GM18858 (cell line): Measurements from ENCODE around the gene UTP25.
"Not testable (repeated sequence)": the region's sequence is repeated elsewhere in the genome, so short reads cannot be mapped to it uniquely, and the experiment has no call there.

Experiments used
- ATAC-seq: cut with Tn5 transposase; IDR thresholded peaks from one replicate; pipeline ENCODE4 v1.9.1; 2021; ENCODE audit not compliant: unreplicated experiment

UTP25 gene

DNA sequence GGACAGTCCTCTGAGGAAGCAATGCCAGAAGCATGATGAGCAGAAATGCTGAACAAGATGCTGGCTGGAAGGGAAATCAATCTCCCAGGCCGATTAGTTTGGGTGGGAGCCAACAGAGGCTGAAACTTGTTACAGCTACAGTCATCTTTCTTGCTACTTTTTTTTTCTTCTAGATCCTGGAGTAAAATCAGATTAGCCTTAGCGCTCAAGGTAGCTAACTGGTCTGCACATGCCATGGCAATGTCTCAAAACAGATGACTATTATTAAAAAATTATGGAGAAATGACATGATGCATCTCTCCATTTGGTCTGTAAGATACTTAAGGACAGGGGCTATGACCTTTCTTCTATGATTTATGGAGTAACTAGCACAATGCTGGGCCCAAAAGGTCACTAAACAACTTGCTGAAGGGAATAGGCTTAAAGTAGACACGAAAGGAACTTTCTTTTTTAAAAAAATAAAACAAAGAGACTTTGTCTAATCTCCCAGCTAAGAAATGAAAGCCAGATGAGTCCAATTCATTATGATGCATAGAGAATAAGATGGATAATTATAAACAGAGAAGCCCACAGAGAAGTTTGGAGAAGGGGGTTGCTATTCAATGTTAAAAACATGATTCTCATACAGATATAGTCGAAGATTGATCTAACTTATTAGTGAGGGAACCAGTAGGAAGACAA is 42.5 kb downstream of the UTP25 start:
- ATAC-seq, result no peak

GRCh38 chr1:209871006-209871405 is 43.2 kb downstream of the UTP25 start:
- no peak for ATAC-seq

GRCh38 chr1:209871430-209871829 is 43.7 kb downstream of the UTP25 start:
- no peak for ATAC-seq

DNA sequence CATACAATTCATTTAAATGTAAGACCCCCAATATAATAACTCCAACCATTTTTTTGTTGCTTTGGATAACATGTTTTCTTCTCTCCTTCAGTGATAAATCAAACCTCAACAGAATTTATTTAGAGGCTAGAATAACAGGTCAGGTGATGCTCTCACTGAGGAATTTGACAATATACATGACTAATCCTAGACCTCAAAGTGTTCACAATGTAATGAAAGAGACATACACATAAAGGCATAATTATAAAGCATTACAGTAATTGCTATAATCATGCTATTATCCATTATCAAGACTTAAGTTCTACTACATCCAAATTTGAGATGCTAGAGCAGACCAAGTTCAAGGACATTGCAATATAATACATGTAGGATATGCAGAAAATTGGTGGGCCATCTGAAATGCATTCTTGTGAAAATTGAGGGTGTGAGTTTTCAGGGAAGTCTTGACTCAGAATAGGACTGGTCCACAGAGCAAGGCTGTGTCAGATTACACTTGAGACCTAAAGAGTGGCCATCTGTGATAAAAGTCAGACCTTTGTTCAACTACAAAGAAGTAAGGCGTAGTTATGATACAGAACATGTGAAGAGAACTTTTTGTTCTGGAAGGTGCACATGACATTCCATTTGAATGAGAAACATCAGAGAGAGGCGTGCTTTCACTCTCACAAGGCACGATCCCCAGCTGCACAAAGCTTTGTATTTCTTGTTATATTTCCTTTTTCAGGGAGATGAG is 45.5 kb downstream of the UTP25 start:
- ATAC-seq, result no peak

DNA sequence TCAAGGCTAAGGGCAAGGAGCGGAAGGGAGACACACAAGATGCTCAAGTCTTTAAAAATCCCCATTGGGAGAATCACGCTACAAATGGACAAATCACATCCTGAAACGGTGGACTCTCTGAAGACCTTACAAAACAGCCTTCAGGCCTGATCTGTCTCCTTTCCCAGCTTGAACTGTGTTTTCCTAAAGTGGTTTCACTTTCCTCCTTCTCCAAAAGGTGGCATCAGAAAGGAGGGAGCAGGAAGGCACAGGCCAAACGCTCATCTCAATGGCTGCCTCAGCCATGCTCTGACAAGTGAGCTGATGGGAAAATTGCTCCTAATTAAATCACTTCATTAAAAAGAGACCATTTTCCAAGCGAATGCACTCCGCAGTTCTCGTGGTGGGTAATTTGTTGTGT is 47.7 kb downstream of the UTP25 start:
- no peak for ATAC-seq

- ATAC-seq, result no peak
Measured at GRCh38 chr1:209876078-209876800, 48.5 kb downstream of the UTP25 start.

DNA sequence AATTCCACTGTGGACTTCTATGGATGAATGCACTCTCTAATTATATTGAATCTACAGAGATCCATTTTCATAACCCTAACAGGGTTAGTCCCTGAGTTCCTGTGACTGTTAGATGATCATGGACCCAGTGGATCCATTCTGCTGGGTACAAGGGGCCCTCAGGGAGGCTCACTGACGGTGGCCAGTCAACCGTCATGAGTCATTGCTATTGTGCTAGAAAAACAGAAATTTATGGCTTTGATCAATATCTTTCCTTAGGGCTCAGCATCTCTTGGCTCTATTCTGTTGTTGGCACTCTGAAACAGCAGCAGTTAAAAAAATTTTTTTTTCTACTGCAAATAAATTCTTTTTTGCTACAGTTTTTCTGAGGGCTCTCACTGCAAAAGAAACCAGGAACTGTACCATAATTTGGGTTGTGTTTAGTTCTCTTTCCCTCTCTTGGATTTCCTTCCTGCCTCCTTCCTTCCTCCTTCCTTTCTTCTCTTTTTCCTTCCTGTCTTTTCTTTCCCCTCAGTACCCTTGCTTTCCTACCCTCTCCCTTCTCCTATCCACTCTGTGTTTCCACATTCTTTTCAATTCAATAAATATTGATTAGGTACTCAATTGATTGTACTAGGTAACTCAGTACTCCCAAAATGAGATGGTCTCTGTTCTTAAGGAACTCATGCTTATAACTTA is 49.5 kb downstream of the UTP25 start:
- no peak for ATAC-seq

DNA sequence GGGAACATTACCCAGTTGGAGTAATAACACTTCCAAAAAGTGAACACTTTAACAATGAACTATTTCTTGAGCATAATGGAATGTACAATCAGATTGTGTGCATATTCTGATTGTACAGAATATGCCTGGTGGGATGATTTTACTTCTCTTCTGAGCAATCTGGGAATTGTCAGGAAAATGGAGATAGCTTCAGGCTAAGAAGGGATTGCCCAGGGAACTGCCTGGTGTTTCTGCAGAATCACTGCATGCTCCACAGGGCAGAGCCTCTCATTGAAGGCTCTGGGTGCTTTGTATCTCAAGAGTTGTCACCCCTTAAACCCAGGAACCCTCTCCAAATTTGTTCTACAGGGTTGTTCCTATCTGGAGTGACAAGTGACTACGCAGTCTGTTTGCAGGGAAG is 51.2 kb downstream of the UTP25 start:
- no peak for ATAC-seq

- no peak for ATAC-seq
Measured at GRCh38 chr1:209879539-209879938, 51.8 kb downstream of the UTP25 start.

- no peak for ATAC-seq
Measured at GRCh38 chr1:209880031-209880430, 52.3 kb downstream of the UTP25 start.

DNA sequence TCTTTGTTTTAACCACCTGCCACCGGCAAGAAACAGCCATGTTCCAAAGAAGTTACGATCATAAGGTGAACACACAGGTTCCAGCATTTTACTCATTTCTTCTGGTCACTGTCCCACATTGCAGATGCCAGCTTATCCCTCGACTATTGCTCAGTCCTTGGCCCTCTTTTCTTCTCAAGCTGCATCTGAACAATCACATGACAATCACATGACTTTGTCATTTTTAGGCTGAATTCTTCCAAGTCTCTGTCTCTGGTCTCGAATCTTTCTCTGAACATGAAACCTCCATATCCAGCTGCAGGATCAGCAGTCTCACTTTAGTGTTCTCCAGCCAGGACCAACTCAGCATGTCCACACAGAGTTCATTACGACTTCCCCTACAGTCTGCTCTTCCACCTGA is 53.8 kb downstream of the UTP25 start:
- ATAC-seq, result no peak

DNA sequence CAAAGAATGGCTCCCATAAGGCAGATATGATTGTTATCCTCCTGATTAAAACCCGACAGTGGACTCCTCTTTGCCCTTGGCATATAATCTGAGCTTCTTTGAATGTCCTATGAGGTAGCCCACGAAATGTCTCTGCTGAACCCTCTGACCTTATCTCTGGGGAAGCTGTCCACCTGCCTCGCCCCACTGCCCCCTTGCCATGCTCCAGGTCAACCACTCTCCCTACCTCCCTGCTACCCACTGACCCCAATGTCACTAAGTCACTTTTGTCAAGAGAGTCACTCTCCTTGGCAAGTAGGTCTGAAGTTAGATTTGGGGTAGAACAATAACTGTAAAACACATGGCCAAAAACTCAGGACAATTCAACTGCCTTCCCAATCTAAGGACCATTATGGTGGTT is 54.5 kb downstream of the UTP25 start:
- no peak for ATAC-seq

DNA sequence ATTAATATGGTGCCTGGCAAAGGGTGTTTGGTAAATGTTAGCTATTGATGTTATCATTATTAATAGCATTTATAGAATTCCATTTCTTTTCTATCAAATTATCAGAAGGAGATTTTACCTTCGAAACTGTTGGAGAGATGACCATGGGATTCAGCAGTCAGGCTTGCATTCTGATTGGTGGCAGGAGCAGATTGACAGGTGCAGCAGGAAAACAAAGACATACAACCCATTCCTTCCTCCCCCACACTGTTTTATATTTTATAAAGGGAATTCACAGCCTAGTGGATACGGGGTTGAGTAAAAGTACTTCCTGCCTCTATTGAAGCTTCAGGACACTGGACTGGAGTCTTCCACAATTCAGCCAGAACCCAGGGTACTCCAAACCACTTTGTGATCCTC is 55.2 kb downstream of the UTP25 start:
- ATAC-seq, result no peak

GRCh38 chr1:209883341-209883971 is 55.7 kb downstream of the UTP25 start:
- ATAC-seq, result no peak

DNA sequence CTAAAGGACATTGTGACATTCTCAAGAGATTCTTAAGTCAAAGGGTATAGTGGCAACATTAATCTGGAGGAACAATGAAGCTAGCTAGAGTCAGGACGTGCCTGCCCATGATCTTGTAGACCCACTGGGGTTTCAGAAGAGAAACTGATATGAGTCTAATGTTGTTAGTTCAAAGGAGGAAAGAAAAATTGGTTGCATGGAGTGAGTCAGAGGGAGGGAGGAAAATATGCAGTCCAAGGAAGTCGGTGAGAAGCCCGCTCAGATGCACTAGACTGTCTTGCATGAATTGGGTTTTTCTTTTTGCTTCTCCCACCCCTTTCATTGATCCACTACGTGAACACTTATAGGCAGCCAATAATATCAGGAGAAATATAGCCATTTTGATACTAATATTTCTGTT is 56.5 kb downstream of the UTP25 start:
- no peak for ATAC-seq

- peak; percentile 94 for ATAC-seq
Measured at GRCh38 chr1:209884665-209885117, 56.9 kb downstream of the UTP25 start.

GRCh38 chr1:209885403-209886218 is 57.8 kb downstream of the UTP25 start:
- ATAC-seq, result no peak

GRCh38 chr1:209886219-209886536 is 58.4 kb downstream of the UTP25 start:
- ATAC-seq, result no peak

- ATAC-seq, result not testable (repeated sequence)
Measured at GRCh38 chr1:209888291-209889076, 60.7 kb downstream of the UTP25 start.

DNA sequence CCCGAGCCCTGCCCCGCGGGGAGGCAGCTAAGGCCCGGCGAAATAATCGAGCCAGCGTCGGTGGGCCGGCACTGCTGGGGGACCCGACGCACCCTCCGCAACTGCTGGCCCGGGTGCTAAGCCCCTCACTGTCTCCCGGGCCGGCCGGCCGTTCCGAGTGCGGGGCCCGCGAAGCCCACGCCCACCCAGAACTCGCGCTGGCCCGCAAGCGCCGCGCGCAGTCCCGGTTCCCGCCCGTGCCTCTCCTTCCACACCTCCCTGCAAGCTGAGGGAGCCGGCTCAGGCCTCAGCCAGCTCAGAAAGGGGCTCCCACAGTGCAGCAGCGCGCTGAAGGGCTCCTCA is 61.3 kb downstream of the UTP25 start:
- no peak for ATAC-seq
